ENCODE results near the gene ZNF177.
"Not testable (repeated sequence)": the region's sequence is repeated elsewhere in the genome, so short reads cannot be mapped to it uniquely, and the experiment has no call there.

Gene ZNF177

GRCh38 chr19:9362905-9363304 lies at the start of gene ZNF177:
Gene ZNF177 (plus strand): TSS chr19:9363013. CDS start chr19:9378312, 15,299 bp downstream.
- DNase-seq: no peak

- DNase-seq: no peak
Measured at GRCh38 chr19:9313756-9314155, 49.1 kb upstream of the ZNF177 start.

GRCh38 chr19:9321338-9321737 lies 41.5 kb upstream of the ZNF177 start:
- DNase-seq: no peak

GRCh38 chr19:9321756-9322155 lies 41.1 kb upstream of the ZNF177 start:
- DNase-seq: not testable (repeated sequence)

- not testable (repeated sequence) for DNase-seq
Measured at GRCh38 chr19:9322201-9322600, 40.6 kb upstream of the ZNF177 start.

- no peak for DNase-seq
Measured at GRCh38 chr19:9323557-9323918, 39.3 kb upstream of the ZNF177 start.

GRCh38 chr19:9323919-9324583 lies 38.8 kb upstream of the ZNF177 start, which contains the start of gene ZNF559:
Gene ZNF559 (plus strand): TSS chr19:9324179. CDS start chr19:9338550, 14,371 bp downstream.
- peak; percentile 98 for DNase-seq

- DNase-seq: no peak
Measured at GRCh38 chr19:9324584-9324962, 38.2 kb upstream of the ZNF177 start.

GRCh38 chr19:9329999-9330398 lies 32.8 kb upstream of the ZNF177 start:
- DNase-seq: no peak

GRCh38 chr19:9342610-9343304 lies 20.1 kb upstream of the ZNF177 start:
- no peak for DNase-seq

- no peak for DNase-seq
Measured at GRCh38 chr19:9345005-9345404, 17.8 kb upstream of the ZNF177 start.

GRCh38 chr19:9348253-9348652 lies 14.6 kb upstream of the ZNF177 start:
- DNase-seq: no peak

GRCh38 chr19:9348671-9349070 lies 14.1 kb upstream of the ZNF177 start:
- DNase-seq: no peak

- no peak for DNase-seq
Measured at GRCh38 chr19:9352505-9352904, 10.3 kb upstream of the ZNF177 start.

GRCh38 chr19:9353011-9353410 lies 9.8 kb upstream of the ZNF177 start:
- no peak for DNase-seq

- no peak for DNase-seq
Measured at GRCh38 chr19:9354651-9355050, 8.2 kb upstream of the ZNF177 start.

- no peak for DNase-seq
Measured at GRCh38 chr19:9370738-9371619, 8.2 kb downstream of the ZNF177 start.

GRCh38 chr19:9381361-9381785 lies 18.6 kb downstream of the ZNF177 start:
- no peak for DNase-seq

- no peak for DNase-seq
Measured at GRCh38 chr19:9406798-9407352, 44.1 kb downstream of the ZNF177 start.

GRCh38 chr19:9407827-9408226 lies 45.0 kb downstream of the ZNF177 start:
- DNase-seq: no peak

GRCh38 chr19:9413240-9413954 lies 50.6 kb downstream of the ZNF177 start:
- no peak for DNase-seq

GRCh38 chr19:9427941-9428340 lies 65.1 kb downstream of the ZNF177 start:
- peak; percentile 62 for DNase-seq

- DNase-seq: no peak
Measured at GRCh38 chr19:9430444-9430843, 67.6 kb downstream of the ZNF177 start.

All from islet precursor cell (in vitro differentiated cells).